Fibroblast of pulmonary artery (primary cell): ENCODE measurements around the gene FCN1.

Source experiments
- DNase-seq: peaks from one replicate; pipeline ENCODE4 v3.0.0-alpha.2; 2010; ENCODE audit warnings: low read depth
- H3K4me3 ChIP-seq: replicated peaks from 2 replicates; pipeline ENCODE4 v1.5.1; 2011; ENCODE audit warnings: low read depth, mild to moderate bottlenecking, control low read depth, low read length, moderate library complexity
- CTCF ChIP-seq: IDR thresholded peaks from 2 replicates; pipeline ENCODE4 v1.5.1; 2011; ENCODE audit warnings: mild to moderate bottlenecking, control low read depth, low read length, inconsistent platforms; ENCODE audit errors: missing control alignments

The FCN1 gene

GRCh38 chr9:134887219-134887618 is 30.5 kb downstream of the FCN1 start:
- TF ChIP-seq CTCF = no peak
- no peak for DNase-seq
- no peak overlapping the region for H3K4me3 ChIP-seq

- DNase-seq = no peak
- TF ChIP-seq CTCF = no peak
- no peak overlapping the region for H3K4me3 ChIP-seq
These were observed 31.2 kb downstream of the FCN1 start for GRCh38 chr9:134886413-134886913.

GRCh38 chr9:134885679-134886412 is 31.9 kb downstream of the FCN1 start:
- no peak for DNase-seq
- TF ChIP-seq CTCF = no peak
- no peak overlapping the region for H3K4me3 ChIP-seq

GRCh38 chr9:134885001-134885678 is 32.6 kb downstream of the FCN1 start:
- no peak overlapping the region for H3K4me3 ChIP-seq
- no peak for TF ChIP-seq CTCF
- no peak for DNase-seq

- TF ChIP-seq CTCF = no peak
These were observed 33.2 kb downstream of the FCN1 start for GRCh38 chr9:134884492-134884891.

GRCh38 chr9:134883040-134883782 is 34.5 kb downstream of the FCN1 start:
- no peak overlapping the region for H3K4me3 ChIP-seq
- DNase-seq = no peak
- no peak for TF ChIP-seq CTCF

More at GRCh38 chr9:134884492-134884891, 33.2 kb downstream of the FCN1 start:
- DNase-seq = no peak
- no peak overlapping the region for H3K4me3 ChIP-seq
